Frontal cortex (tissue), 4 donors: ENCODE results near the gene BAZ1A. TPM values are rescaled to one million over a fixed set of nuclear protein-coding genes. Genes with fewer than 3 reads are reported as not detected.

Source experiments
- DNase-seq, 2 donors: peaks; one replicate each; pipeline ENCODE4 v3.0.0; 2012; ENCODE audit warnings: low spot score in 2 of 2
- FAIRE-seq: peaks from 2 replicates; lab custom pipeline; 2012; peaks lifted over from hg19 to GRCh38; lab: Jason Lieb, UNC
- total RNA-seq: library from RNA; depleted of rRNA; stranded (reverse); fragments of >200 nt; gene quantifications from one replicate; pipeline ENCODE4 v1.2.3, GENCODE V29; 2014
- donor health status: control.
- donor health status: control.
- donor health status: control.

BAZ1A gene, protein sequence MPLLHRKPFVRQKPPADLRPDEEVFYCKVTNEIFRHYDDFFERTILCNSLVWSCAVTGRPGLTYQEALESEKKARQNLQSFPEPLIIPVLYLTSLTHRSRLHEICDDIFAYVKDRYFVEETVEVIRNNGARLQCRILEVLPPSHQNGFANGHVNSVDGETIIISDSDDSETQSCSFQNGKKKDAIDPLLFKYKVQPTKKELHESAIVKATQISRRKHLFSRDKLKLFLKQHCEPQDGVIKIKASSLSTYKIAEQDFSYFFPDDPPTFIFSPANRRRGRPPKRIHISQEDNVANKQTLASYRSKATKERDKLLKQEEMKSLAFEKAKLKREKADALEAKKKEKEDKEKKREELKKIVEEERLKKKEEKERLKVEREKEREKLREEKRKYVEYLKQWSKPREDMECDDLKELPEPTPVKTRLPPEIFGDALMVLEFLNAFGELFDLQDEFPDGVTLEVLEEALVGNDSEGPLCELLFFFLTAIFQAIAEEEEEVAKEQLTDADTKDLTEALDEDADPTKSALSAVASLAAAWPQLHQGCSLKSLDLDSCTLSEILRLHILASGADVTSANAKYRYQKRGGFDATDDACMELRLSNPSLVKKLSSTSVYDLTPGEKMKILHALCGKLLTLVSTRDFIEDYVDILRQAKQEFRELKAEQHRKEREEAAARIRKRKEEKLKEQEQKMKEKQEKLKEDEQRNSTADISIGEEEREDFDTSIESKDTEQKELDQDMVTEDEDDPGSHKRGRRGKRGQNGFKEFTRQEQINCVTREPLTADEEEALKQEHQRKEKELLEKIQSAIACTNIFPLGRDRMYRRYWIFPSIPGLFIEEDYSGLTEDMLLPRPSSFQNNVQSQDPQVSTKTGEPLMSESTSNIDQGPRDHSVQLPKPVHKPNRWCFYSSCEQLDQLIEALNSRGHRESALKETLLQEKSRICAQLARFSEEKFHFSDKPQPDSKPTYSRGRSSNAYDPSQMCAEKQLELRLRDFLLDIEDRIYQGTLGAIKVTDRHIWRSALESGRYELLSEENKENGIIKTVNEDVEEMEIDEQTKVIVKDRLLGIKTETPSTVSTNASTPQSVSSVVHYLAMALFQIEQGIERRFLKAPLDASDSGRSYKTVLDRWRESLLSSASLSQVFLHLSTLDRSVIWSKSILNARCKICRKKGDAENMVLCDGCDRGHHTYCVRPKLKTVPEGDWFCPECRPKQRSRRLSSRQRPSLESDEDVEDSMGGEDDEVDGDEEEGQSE (N-terminal part only)
- total RNA-seq = 18.3 TPM

- FAIRE-seq (no peak), DNase-seq (peak; percentile 57 to 66)
Measured at GRCh38 chr14:34875031-34875922, at the start of gene BAZ1A. Gene BAZ1A, minus strand, starts transcription at chr14:34875360. Its CDS starts 756 bp downstream, at chr14:34874604.

GRCh38 chr14:34920339-34920738 lies 45.2 kb upstream of the BAZ1A start:
- no peak for FAIRE-seq
- DNase-seq = no peak

DNA sequence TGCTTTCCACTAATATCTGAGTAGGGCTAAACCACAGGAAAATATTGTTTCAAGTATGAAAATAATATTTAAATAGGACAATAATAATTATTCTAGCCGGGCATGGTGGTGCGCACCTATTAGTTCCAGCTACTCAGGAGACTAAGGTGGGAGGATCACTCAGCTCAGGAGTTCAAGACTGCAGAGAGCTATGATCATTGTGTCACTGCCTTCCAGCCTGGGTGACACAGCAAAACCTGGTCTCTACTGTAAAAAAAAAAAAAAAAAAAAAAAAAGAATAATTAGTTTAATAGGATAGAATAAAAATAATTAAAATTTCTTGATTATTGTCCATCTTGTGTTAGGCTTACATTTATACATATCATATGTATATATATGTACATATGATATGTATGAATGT lies 38.5 kb upstream of the BAZ1A start:
- FAIRE-seq (no peak), DNase-seq (no peak)

DNA sequence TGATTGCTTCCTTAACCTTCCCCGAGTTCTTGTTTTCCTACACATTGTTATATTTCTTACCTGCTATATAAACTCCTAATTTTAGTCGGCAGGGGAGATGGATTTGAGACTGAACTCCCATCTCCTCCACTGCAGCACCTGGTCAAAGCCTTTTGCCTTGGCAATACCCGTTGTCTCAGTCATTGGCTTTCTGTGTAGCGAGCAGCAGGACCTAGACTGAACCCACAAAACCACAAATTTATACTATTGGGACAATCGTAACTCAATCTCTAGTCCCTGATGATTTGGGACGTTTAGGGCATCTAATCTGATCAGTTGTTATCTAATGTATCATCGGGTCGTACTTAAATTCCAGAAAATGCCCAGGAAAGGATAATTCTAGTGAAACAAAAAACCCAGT lies 37.8 kb upstream of the BAZ1A start:
- FAIRE-seq (no peak), DNase-seq (no peak)

GRCh38 chr14:34912182-34912581 lies 37.0 kb upstream of the BAZ1A start:
- FAIRE-seq (no peak), DNase-seq (no peak)

DNA sequence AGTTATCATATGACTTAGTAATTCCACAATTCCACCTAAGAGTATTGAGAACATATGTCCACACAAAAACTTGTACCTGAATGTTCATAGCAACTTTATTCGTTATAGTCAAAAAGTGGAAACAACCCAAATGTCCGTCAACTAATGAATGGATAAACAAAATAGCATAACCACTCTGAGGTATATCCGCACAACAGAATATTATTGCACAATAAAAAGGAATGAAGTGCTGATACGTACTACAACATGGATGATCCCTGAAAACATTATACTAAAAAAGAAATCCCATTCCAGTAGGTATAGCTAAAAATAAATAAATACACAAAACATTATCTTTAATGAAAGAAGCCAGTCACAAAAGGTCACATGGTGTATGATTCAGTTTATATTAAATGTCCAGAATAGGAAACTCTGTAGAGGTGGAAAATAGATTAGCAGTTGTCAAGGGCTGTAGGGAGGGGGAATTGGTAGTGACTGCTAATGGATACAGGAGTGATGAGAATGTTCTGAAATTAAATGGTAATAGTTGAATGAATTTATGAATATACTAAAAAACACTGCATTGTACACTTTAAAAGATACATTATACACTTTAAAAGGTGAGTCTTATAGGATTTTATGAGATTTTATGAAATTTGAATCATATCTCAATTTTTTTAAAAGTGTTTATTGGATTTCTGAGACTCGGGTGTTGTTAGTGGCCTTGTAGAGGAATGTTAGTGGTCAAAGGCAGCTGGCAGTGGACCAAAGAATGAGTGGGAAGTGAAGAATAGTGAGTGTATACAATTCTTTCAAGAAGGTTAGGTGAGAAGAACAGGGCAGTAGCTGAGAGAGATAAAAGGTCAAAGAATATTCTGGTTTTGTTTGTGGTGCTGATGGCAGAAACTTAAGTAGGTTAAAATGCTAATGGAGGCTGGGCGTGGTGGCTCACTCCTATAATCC lies 36.3 kb upstream of the BAZ1A start:
- no peak for FAIRE-seq
- no peak for DNase-seq

GRCh38 chr14:34906287-34906686 lies 31.1 kb upstream of the BAZ1A start:
- DNase-seq (no peak), FAIRE-seq (no peak)

DNA sequence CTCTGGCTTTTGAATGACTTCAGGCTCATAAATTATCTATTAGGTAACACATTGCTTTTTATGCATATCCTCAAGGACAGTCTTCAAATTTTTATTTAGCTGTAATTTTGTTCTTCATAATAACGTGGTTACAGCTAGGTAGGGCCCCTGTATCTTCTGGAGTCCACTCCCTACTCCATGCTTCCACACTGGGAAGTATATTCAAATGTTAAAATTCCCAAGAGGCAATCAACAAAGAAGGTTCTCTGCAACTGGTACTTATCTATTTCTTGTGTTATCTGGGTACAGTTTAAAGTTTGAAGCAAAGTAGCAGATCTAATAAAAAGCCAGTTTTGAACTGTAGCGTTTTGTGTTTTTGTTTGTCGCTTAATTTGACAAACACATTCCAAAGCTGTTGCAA lies 20.1 kb upstream of the BAZ1A start:
- FAIRE-seq (no peak), DNase-seq (no peak)

GRCh38 chr14:34890937-34891336 lies 15.8 kb upstream of the BAZ1A start:
- FAIRE-seq = no peak
- no peak for DNase-seq

DNA sequence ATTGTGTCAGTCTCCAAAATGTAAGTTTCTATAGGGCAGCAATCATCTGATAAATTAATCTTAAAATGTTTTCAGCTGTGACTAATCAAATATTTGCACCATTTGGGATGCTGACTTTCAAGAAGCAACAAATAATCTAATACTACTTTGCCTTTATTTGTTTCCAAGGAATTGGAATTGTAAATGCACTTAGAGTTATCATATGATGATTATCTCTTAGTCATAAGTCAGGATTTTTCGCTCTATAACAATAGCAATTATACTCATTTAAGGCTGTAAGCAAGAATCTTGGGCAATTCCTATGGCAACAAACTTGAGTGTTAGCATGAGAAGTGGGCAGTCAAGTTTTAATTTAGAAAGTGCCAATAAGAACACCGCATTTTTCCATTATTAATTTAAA lies 13.0 kb upstream of the BAZ1A start:
- FAIRE-seq = no peak
- no peak for DNase-seq

DNA sequence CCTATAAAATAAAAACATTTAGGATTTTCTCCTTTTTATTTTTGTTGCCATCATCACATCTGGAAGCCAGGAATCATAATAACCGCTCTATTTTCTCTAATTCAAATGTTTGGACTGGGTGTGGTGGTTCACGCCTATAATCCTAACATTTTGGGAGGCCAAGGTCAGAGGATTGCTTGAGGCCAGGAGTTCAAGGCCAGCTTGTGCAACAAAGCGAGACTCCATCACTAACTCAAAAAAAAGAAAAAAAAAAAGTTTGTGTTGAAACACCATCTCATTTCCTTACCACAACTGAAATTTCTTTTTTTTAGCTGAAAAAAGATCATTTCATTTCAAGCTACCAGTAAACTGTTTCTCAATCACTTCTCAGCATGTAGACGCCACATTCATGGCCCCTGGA lies 8.8 kb upstream of the BAZ1A start:
- no peak for FAIRE-seq
- DNase-seq = no peak

DNA sequence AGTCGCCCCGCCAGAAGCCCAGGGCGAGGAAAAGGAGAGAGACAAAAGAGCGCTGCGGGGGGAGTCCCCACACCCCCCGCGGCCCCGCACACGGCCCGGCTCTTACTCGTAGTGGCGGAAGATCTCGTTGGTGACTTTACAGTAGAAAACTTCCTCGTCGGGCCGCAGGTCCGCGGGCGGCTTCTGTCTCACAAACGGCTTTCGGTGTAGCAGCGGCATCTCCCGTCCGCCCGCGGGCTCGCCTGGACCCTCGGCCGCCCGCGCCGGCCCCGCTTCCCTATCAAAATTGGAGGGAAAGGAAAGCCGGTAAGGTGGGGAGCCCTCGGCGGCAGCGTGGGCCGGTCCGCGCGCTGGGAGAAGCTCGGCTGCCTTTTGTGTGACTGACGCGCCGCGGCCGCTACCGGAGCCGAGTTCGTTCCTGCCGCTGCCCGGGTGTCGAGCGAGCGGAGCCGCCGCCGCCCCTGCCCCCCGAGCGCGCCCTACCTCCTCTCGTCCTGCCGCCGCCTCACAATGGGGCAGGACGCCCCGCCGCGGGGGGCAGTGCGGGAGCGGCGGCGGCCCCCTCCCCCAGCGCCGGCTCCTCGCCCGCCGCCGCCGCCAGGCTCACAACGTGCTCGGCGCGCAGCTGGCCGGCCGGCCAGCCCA lies 652 bp downstream of the BAZ1A start:
- FAIRE-seq (no peak), DNase-seq (peak; percentile 52 to 72)

GRCh38 chr14:34873589-34874385 lies 1.4 kb downstream of the BAZ1A start:
- DNase-seq = peak; percentile 61 to 74
- no peak for FAIRE-seq

DNA sequence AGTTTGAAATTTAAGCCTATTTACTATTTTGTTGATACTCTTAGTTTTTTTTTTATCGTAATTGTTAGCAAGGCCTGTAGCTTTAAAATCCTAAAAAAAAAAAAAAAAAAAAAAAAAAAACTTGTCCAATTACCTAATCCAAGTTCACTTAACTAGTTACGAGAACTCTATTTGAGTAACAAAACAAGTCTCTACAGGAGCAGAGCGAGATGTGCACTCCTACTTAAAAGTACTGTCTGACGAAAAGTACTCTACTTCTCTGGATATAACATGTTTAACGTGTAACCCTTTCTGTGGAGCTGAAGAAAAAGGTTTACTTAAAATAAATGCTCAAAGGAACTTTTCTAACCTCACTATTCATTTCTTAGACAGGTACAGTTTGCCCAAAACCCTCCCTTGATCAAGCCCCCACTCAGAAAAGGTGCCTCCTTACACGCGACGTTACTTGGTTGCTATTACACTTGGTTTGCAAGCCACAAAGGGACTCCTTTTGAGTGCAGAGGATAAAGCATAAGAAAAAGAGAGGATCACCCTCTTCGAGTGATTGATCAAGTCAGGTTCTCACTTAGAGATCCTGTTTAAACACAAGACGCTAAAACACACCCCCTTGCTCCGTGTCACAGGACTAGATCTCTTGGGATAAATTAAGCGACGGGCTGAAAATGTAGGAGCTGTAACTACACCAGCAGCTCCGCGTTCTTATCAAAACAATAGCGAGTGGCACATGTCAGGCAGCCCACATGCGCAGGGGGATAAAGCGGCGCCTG lies 2.2 kb downstream of the BAZ1A start:
- DNase-seq (no peak), FAIRE-seq (no peak)

DNA sequence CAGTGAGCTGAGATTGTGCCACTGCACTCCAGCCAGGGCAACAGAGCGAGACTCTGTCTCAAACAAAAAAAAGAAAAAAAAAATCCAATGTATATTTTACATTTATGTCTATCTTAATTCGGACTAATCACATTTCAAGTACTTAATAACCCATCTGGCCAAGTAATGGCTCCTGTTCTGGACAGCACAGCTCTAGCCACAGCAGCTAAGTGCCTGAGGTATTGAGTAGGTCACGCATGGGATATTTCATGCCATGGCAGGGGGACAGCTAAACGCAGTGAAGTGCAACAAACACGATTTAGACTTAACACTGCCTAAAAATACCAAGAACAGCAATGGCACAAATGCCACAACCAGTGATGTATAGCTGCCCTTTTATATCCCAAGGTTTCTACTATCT lies 8.0 kb downstream of the BAZ1A start:
- DNase-seq (no peak), FAIRE-seq (no peak)

- FAIRE-seq = no peak
Measured at GRCh38 chr14:34865889-34866574, 9.1 kb downstream of the BAZ1A start.

More at GRCh38 chr14:34865889-34866574, 9.1 kb downstream of the BAZ1A start:
- DNase-seq = no peak
